SU-DHL-6 (cell line): Measurements from ENCODE around the gene STXBP5.

Experiments used
- H2AFZ ChIP-seq: fragments of 200-600 bp; sonication (generic); 2 replicates; pipeline ENCODE4 v1.6.1; 2014; ENCODE audit warnings: low read depth, mild to moderate bottlenecking, moderate library complexity, mixed read lengths, antibody characterized with exemption, low read length; ENCODE audit not compliant: severe bottlenecking
- H3F3A ChIP-seq: fragments of 200-600 bp; shearing (Covaris generic); 2 replicates; pipeline ENCODE4 v1.6.0; 2016; ENCODE audit warnings: antibody characterized with exemption, mild to moderate bottlenecking; ENCODE audit not compliant: insufficient read depth
- H3K27ac ChIP-seq: fragments of 200-600 bp; sonication (generic); 2 replicates; pipeline ENCODE4 v1.5.1; 2016; ENCODE audit warnings: low read depth, mild to moderate bottlenecking, low read length, moderate library complexity, mixed read lengths
- H3K27me3 ChIP-seq: fragments of 200-600 bp; sonication (generic), shearing (Covaris generic); 2 replicates; pipeline ENCODE4 v1.6.0; 2014; ENCODE audit warnings: mild to moderate bottlenecking, low read length
- H3K36me3 ChIP-seq: fragments of 200-600 bp; sonication (generic); 2 replicates; pipeline ENCODE4 v1.6.1; 2014; ENCODE audit warnings: mild to moderate bottlenecking, low read length, mixed read lengths
- H3K4me2 ChIP-seq: fragments of 300-600, 200-600 bp; shearing (Covaris generic), sonication (generic); 2 replicates; pipeline ENCODE4 v1.6.0; 2014; ENCODE audit warnings: low read length, low read depth, mild to moderate bottlenecking; ENCODE audit not compliant: poor library complexity, severe bottlenecking
- H3K4me3 ChIP-seq: fragments of 200-600 bp; sonication (generic); 2 replicates; pipeline ENCODE4 v1.5.1; 2014; ENCODE audit warnings: antibody characterized with exemption, low read length, mild to moderate bottlenecking, mixed read lengths; ENCODE audit not compliant: insufficient read depth, poor library complexity, severe bottlenecking
- H3K79me2 ChIP-seq: fragments of 200-600 bp; sonication (generic); 2 replicates; pipeline ENCODE4 v1.6.1; 2014; ENCODE audit warnings: mild to moderate bottlenecking, low read length, moderate library complexity; ENCODE audit not compliant: insufficient read depth
- H3K9ac ChIP-seq: fragments of 200-600 bp; sonication (generic); 2 replicates; pipeline ENCODE4 v1.7.0; 2014; ENCODE audit warnings: mild to moderate bottlenecking, low read length
- H3K9me2 ChIP-seq: fragments of 200-600 bp; sonication (generic); replicated peaks from 2 replicates; pipeline ENCODE4 v1.6.1; 2014; ENCODE audit warnings: low read length; ENCODE audit not compliant: insufficient read depth
- H3K9me3 ChIP-seq: fragments of 200-600 bp; sonication (generic); 2 replicates; pipeline ENCODE4 v1.6.1; 2014; ENCODE audit warnings: low read length, mixed read lengths; ENCODE audit not compliant: insufficient read depth
- H4K20me1 ChIP-seq: fragments of 200-600 bp; sonication (generic); 2 replicates; pipeline ENCODE4 v1.6.1; 2014; ENCODE audit warnings: low read depth, mild to moderate bottlenecking, antibody characterized with exemption, low read length, moderate library complexity, mixed read lengths
- EZH2phosphoT487 ChIP-seq: fragments of 200-600 bp; sonication (generic), shearing (Covaris generic); conservative IDR thresholded peaks from 2 replicates; pipeline ENCODE4 v1.6.1; 2018; ENCODE audit warnings: mild to moderate bottlenecking, antibody characterized with exemption, low read length, moderate library complexity, mixed read lengths
- TF ChIP-seq, protein P1 (sequence below): fragments of 200-600 bp; sonication (generic); IDR thresholded peaks from one replicate; pipeline ENCODE4 v1.5.1; 2017; ENCODE audit warnings: antibody characterized with exemption, mild to moderate bottlenecking, low read length, moderate library complexity; ENCODE audit not compliant: insufficient read depth, poor library complexity, severe bottlenecking

Gene STXBP5

DNA sequence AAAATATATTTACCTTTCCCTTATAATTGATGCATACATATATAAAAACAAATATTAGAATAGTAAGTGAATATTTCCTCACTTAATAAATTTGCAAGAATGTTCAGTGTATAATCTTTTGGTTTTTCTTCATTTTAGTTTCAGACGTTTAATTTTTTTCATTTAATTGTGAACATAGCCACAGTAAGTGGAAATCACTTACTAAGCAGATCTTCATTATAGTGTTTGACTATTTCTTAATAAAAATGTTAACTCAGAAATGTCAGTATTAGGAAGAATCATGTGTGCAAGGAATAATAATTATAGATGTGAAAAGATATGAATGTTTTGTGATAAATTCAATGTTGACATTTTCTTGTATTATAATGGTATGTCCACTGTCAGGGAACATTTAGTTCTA lies 27.4 kb downstream of the STXBP5 start:
- no peaks in the 10 kb centered on the region for H3K9me2 ChIP-seq
- no peak overlapping the region for H2AFZ ChIP-seq
- H3K79me2 ChIP-seq = no peaks in the 10 kb centered on the region; the same call in 1 of the 2 replicates
- H3K4me2 ChIP-seq = no peak overlapping the region
- H3K27ac ChIP-seq = no peak overlapping the region
- H3F3A ChIP-seq = no peaks in the 10 kb centered on the region
- H3K4me3 ChIP-seq = no peak overlapping the region
- no peaks in the 10 kb centered on the region for H3K9me3 ChIP-seq
- TF ChIP-seq EZH2phosphoT487 = no peak
- TF ChIP-seq, protein P1, sequence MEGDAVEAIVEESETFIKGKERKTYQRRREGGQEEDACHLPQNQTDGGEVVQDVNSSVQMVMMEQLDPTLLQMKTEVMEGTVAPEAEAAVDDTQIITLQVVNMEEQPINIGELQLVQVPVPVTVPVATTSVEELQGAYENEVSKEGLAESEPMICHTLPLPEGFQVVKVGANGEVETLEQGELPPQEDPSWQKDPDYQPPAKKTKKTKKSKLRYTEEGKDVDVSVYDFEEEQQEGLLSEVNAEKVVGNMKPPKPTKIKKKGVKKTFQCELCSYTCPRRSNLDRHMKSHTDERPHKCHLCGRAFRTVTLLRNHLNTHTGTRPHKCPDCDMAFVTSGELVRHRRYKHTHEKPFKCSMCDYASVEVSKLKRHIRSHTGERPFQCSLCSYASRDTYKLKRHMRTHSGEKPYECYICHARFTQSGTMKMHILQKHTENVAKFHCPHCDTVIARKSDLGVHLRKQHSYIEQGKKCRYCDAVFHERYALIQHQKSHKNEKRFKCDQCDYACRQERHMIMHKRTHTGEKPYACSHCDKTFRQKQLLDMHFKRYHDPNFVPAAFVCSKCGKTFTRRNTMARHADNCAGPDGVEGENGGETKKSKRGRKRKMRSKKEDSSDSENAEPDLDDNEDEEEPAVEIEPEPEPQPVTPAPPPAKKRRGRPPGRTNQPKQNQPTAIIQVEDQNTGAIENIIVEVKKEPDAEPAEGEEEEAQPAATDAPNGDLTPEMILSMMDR = no peak
- no peak overlapping the region for H3K9ac ChIP-seq
- H3K27me3 ChIP-seq = no peaks in the 10 kb centered on the region
- H4K20me1 ChIP-seq = 0 out of 2 replicates have a peak, but pooled peaks cover 3% of the 10 kb centered on the region
- H3K36me3 ChIP-seq = no peaks in the 10 kb centered on the region; the same call in 1 of the 2 replicates

DNA sequence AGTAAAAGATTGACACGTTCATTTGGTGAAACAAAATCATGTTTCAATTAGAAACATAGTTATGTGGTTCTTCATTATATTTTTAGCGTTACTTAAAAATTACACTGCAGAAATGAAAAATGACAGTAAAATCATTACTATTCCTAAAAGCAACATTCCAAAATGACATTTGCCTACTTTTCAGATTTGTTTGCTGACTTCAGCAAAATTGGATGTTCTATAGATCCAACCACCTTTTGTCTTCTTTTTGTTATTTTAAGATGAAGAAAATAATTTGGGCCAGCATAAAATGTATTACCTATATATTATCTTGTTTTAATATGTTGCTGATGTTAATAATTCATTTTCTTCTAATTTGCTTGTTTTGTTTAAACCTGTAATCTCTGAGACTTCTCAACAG lies 30.5 kb downstream of the STXBP5 start:
- H3K79me2 ChIP-seq = no peaks in the 10 kb centered on the region; the same call in 1 of the 2 replicates
- TF ChIP-seq, protein P1 = no peak
- TF ChIP-seq EZH2phosphoT487 = no peak
- no peaks in the 10 kb centered on the region for H3F3A ChIP-seq
- no peak overlapping the region for H3K27ac ChIP-seq
- H2AFZ ChIP-seq = no peak overlapping the region
- H4K20me1 ChIP-seq = 0 out of 2 replicates have a peak, but pooled peaks cover 3% of the 10 kb centered on the region
- no peaks in the 10 kb centered on the region; the same call in 1 of the 2 replicates for H3K36me3 ChIP-seq
- no peaks in the 10 kb centered on the region for H3K27me3 ChIP-seq
- no peak overlapping the region for H3K4me3 ChIP-seq
- no peaks in the 10 kb centered on the region for H3K9me2 ChIP-seq
- no peak overlapping the region for H3K4me2 ChIP-seq
- H3K9ac ChIP-seq = no peak overlapping the region
- no peaks in the 10 kb centered on the region for H3K9me3 ChIP-seq

DNA sequence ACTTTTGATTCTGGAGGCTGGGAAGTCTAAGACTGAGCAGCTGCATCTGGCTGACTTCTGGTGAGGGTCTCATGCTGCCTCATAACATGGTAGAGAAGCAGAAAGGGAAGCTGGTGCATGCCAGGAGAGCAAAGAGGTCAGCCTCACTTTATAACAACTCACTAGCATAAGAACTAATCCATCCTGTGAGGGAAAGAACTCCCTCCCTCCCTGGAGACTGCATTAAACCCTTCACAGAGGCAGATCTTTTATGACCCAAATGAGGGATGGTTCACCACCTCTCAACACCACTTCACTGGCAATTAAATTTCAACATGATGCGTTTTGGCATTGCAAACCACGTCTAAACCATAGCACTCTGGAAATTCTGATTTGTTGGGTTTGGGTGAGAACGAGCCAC lies 33.9 kb downstream of the STXBP5 start:
- TF ChIP-seq, protein P1 = no peak
- no peak for TF ChIP-seq EZH2phosphoT487
- Histone ChIP-seq H2AFZ (no peak overlapping the region), H3K9ac (no peak overlapping the region), H3K9me3 (no peaks in the 10 kb centered on the region), H3K27me3 (no peaks in the 10 kb centered on the region), H3K9me2 (no peaks in the 10 kb centered on the region), H3F3A (no peaks in the 10 kb centered on the region), H3K36me3 (peaks cover 2% of the 10 kb centered on the region; the same call in 1 of the 2 replicates), H3K79me2 (no peaks in the 10 kb centered on the region), H3K27ac (no peak overlapping the region), H3K4me2 (no peak overlapping the region), H3K4me3 (no peak overlapping the region), H4K20me1 (no peaks in the 10 kb centered on the region)
